Globus pallidus (tissue), 1 donor: ENCODE measurements around the gene GUCY1A1.
"Not testable (repeated sequence)": the region's sequence is repeated elsewhere in the genome, so short reads cannot be mapped to it uniquely, and the experiment has no call there.

Source experiments
- DNase-seq: peaks from one replicate; pipeline ENCODE4 v3.0.0-alpha.2; 2015; ENCODE audit warnings: low spot score

GUCY1A1 gene

GRCh38 chr4:155666344-155667221, at the start of gene GUCY1A1:
Gene GUCY1A1 (plus strand): TSS chr4:155666848. CDS start chr4:155696868, 30,020 bp downstream.
- peak; percentile 16 for DNase-seq

- DNase-seq, result no peak
Measured at GRCh38 chr4:155617296-155617695, 49.4 kb upstream of the GUCY1A1 start.

- DNase-seq, result no peak
Measured at GRCh38 chr4:155618183-155618838, 48.3 kb upstream of the GUCY1A1 start.

GRCh38 chr4:155620637-155621036, 46.0 kb upstream of the GUCY1A1 start:
- DNase-seq, result no peak

- DNase-seq, result no peak
Measured at GRCh38 chr4:155624478-155624877, 42.2 kb upstream of the GUCY1A1 start.

- no peak for DNase-seq
Measured at GRCh38 chr4:155626561-155626960, 40.1 kb upstream of the GUCY1A1 start.

GRCh38 chr4:155629183-155629825, 37.3 kb upstream of the GUCY1A1 start:
- DNase-seq, result no peak

GRCh38 chr4:155629956-155630355, 36.7 kb upstream of the GUCY1A1 start:
- no peak for DNase-seq

- no peak for DNase-seq
Measured at GRCh38 chr4:155632310-155632840, 34.3 kb upstream of the GUCY1A1 start.

- DNase-seq, result no peak
Measured at GRCh38 chr4:155638195-155638965, 28.3 kb upstream of the GUCY1A1 start.

GRCh38 chr4:155639704-155640523, 26.7 kb upstream of the GUCY1A1 start:
- DNase-seq, result peak; percentile 55

- no peak for DNase-seq
Measured at GRCh38 chr4:155640751-155641150, 25.9 kb upstream of the GUCY1A1 start.

- no peak for DNase-seq
Measured at GRCh38 chr4:155643087-155643486, 23.6 kb upstream of the GUCY1A1 start.

GRCh38 chr4:155646001-155646400, 20.6 kb upstream of the GUCY1A1 start:
- no peak for DNase-seq

- DNase-seq, result not testable (repeated sequence)
Measured at GRCh38 chr4:155650785-155651184, 15.9 kb upstream of the GUCY1A1 start.

GRCh38 chr4:155653052-155653451, 13.6 kb upstream of the GUCY1A1 start:
- DNase-seq, result no peak

GRCh38 chr4:155656025-155656424, 10.6 kb upstream of the GUCY1A1 start:
- no peak for DNase-seq

GRCh38 chr4:155657169-155657568, 9.5 kb upstream of the GUCY1A1 start:
- no peak for DNase-seq

GRCh38 chr4:155657985-155658680, 8.5 kb upstream of the GUCY1A1 start:
- DNase-seq, result no peak

- no peak for DNase-seq
Measured at GRCh38 chr4:155658681-155659064, 8.0 kb upstream of the GUCY1A1 start.
